ENCODE measurements around the gene PNMA8A.

The PNMA8A gene

DNA sequence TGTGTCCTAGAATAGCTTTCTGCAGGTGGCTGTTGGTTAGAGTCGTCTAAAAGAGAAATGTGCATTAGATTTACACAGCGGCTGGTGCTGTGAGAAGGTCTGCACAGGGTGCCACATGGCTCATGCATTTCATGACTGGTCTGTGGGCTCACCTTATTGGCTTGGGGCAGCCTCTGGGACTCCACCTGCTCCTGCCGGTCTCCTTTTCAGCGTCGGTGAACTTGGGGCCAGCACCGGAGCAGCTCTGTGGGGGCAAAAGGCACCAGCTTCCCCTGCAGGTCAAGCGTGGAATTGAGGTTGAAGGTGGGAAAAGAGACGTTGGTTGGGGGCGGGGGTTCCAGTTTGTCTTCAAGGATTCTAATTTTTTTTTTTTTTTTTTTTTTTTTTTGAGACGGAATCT, 39.5 kb downstream of the PNMA8A start:
- no peak overlapping the region for H2AFZ ChIP-seq (ENCODE audit: low read length)
- H3K4me3 ChIP-seq (ENCODE audit: low read length, poor library complexity, severe bottlenecking) = no peak overlapping the region
- no peak overlapping the region for H3K4me2 ChIP-seq (ENCODE audit: low read depth, low read length, poor library complexity, severe bottlenecking)
- no peaks in the 10 kb centered on the region for H3K9me2 ChIP-seq (replicated peaks; ENCODE audit: low read depth, low read length)
- H3K36me3 ChIP-seq (ENCODE audit: insufficient read depth, low read length) = no peaks in the 10 kb centered on the region
- no peaks in the 10 kb centered on the region for H4K20me1 ChIP-seq (ENCODE audit: insufficient read depth, low read length, poor library complexity, severe bottlenecking)
- no peaks in the 10 kb centered on the region for H3K79me2 ChIP-seq (ENCODE audit: insufficient read depth, low read length)
- no peaks in the 10 kb centered on the region for H3K27me3 ChIP-seq (ENCODE audit: insufficient read depth, low read length, poor library complexity, severe bottlenecking)
- no peaks in the 10 kb centered on the region for H3K9me3 ChIP-seq (ENCODE audit: insufficient read depth, low read depth, low read length)
- H3K9ac ChIP-seq (ENCODE audit: low read depth, low read length, poor library complexity, severe bottlenecking) = no peak overlapping the region
- no peaks in the 10 kb centered on the region for H3F3A ChIP-seq (ENCODE audit: low read depth)
- TF ChIP-seq, protein P1, sequence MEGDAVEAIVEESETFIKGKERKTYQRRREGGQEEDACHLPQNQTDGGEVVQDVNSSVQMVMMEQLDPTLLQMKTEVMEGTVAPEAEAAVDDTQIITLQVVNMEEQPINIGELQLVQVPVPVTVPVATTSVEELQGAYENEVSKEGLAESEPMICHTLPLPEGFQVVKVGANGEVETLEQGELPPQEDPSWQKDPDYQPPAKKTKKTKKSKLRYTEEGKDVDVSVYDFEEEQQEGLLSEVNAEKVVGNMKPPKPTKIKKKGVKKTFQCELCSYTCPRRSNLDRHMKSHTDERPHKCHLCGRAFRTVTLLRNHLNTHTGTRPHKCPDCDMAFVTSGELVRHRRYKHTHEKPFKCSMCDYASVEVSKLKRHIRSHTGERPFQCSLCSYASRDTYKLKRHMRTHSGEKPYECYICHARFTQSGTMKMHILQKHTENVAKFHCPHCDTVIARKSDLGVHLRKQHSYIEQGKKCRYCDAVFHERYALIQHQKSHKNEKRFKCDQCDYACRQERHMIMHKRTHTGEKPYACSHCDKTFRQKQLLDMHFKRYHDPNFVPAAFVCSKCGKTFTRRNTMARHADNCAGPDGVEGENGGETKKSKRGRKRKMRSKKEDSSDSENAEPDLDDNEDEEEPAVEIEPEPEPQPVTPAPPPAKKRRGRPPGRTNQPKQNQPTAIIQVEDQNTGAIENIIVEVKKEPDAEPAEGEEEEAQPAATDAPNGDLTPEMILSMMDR (conservative IDR thresholded peaks at IDR 0.05; ENCODE audit: low read length) = peak; percentile 35
- TF ChIP-seq EZH2phosphoT487 (IDR thresholded peaks at IDR 0.05; ENCODE audit: borderline replicate concordance) = no peak
- H3K4me1 ChIP-seq (ENCODE audit: insufficient read depth, low read length, poor library complexity, severe bottlenecking) = no peaks in the 10 kb centered on the region

DNA sequence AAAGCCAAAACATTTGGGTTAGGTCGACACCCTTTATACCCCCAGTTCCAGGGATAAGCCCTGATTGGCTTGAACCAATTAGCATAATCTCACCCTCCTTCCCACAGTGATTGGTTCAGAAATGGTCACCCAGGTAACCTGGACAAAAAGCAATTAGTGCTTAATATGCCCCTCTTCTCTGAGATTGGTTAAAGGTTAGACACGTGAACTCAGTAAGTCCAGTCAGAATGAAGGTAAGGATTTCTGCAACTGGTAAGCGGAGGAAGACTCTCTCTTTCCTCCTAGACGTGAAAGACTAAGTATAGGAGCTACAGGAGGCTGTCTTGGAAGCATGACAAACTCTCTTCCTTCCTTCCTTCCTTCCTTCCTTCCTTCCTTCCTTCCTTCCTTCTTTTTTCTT, 41.4 kb downstream of the PNMA8A start:
- no peaks in the 10 kb centered on the region for H3K36me3 ChIP-seq (ENCODE audit: insufficient read depth, low read length)
- H3K9me2 ChIP-seq (replicated peaks; ENCODE audit: low read depth, low read length) = no peaks in the 10 kb centered on the region
- no peaks in the 10 kb centered on the region for H3K27me3 ChIP-seq (ENCODE audit: insufficient read depth, low read length, poor library complexity, severe bottlenecking)
- no peaks in the 10 kb centered on the region for H3K4me1 ChIP-seq (ENCODE audit: insufficient read depth, low read length, poor library complexity, severe bottlenecking)
- no peaks in the 10 kb centered on the region for H3F3A ChIP-seq (ENCODE audit: low read depth)
- H3K4me3 ChIP-seq (ENCODE audit: low read length, poor library complexity, severe bottlenecking) = no peak overlapping the region
- no peak for TF ChIP-seq EZH2phosphoT487 (IDR thresholded peaks at IDR 0.05; ENCODE audit: borderline replicate concordance)
- TF ChIP-seq, protein P1 (conservative IDR thresholded peaks at IDR 0.05; ENCODE audit: low read length) = no peak
- no peak overlapping the region for H2AFZ ChIP-seq (ENCODE audit: low read length)
- H3K79me2 ChIP-seq (ENCODE audit: insufficient read depth, low read length) = no peaks in the 10 kb centered on the region
- no peak overlapping the region for H3K9ac ChIP-seq (ENCODE audit: low read depth, low read length, poor library complexity, severe bottlenecking)
- H3K9me3 ChIP-seq (ENCODE audit: insufficient read depth, low read depth, low read length) = no peaks in the 10 kb centered on the region
- no peaks in the 10 kb centered on the region for H4K20me1 ChIP-seq (ENCODE audit: insufficient read depth, low read length, poor library complexity, severe bottlenecking)
- H3K4me2 ChIP-seq (ENCODE audit: low read depth, low read length, poor library complexity, severe bottlenecking) = no peak overlapping the region

DNA sequence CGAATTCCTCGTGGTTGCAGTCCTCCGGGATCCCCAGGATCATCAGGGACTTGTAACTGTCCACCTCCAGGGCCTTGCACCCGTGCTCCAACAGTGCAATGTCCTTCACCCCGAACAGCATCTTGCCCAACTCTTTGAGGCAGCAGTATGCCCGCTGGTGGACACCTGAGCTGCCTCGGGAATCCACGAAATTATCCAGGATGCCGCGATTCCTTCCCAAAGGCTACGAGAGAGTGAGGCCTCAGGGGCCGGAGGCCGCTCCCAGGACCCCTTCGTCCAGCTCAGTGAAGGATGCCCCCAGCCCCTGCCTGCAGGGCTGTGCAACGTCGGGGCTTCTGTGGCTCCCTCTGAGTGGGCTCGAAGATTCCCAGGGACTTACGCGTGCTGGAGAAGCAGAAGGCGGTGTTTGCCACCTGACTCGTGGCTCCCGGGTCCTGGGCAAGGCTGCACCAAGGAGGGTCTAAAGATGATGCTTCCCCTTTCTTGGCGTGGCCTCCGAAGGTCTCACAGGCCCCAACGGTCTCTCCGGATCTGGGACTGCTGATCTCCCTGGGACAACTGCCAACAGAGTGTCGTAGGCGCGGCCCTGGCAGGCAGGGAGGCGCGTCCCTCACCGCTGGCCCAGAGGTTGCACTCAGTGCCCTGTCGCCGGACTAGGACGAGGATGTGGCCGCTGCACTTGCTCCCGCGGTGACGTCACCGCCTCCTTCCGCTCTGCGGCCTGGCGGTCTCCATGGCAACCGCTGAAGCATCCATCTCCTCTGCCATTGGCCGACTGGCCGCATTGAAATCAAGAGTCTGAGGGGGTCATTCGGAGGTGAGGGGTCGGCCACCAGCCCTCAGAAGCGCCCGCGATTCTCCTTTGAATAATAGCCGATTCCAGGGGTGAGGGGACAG, 42.9 kb downstream of the PNMA8A start, which contains the start of gene PNMA8C:
PNMA8C (minus strand) TSS at position 698 of the 897 bp plus-strand sequence; CDS start at position 121, 577 bp downstream.
- H3K4me3 ChIP-seq (ENCODE audit: low read length, poor library complexity, severe bottlenecking) = no peak within 1 kb of the TSS
- no peaks in the 10 kb centered on the region for H3K9me3 ChIP-seq (ENCODE audit: insufficient read depth, low read depth, low read length)
- H3K27me3 ChIP-seq (ENCODE audit: insufficient read depth, low read length, poor library complexity, severe bottlenecking) = no peaks in the 10 kb centered on the region
- no peak within 1 kb of the TSS for H3K4me2 ChIP-seq (ENCODE audit: low read depth, low read length, poor library complexity, severe bottlenecking)
- no peak within 1 kb of the TSS for H2AFZ ChIP-seq (ENCODE audit: low read length)
- no peaks in the 10 kb centered on the region for H3F3A ChIP-seq (ENCODE audit: low read depth)
- H3K36me3 ChIP-seq (ENCODE audit: insufficient read depth, low read length) = no peaks in the 10 kb centered on the region
- no peaks in the 10 kb centered on the region for H3K79me2 ChIP-seq (ENCODE audit: insufficient read depth, low read length)
- H3K9me2 ChIP-seq (replicated peaks; ENCODE audit: low read depth, low read length) = no peaks in the 10 kb centered on the region
- TF ChIP-seq EZH2phosphoT487 (IDR thresholded peaks at IDR 0.05; ENCODE audit: borderline replicate concordance) = no peak
- TF ChIP-seq, protein P1 (conservative IDR thresholded peaks at IDR 0.05; ENCODE audit: low read length) = no peak
- no peaks in the 10 kb centered on the region for H4K20me1 ChIP-seq (ENCODE audit: insufficient read depth, low read length, poor library complexity, severe bottlenecking)
- no peak within 1 kb of the TSS for H3K9ac ChIP-seq (ENCODE audit: low read depth, low read length, poor library complexity, severe bottlenecking)
- H3K4me1 ChIP-seq (ENCODE audit: insufficient read depth, low read length, poor library complexity, severe bottlenecking) = no peaks in the 10 kb centered on the region
